Endodermal cell (in vitro differentiated cells): ENCODE measurements around the gene EYS. TPM values are rescaled to one million over a fixed set of nuclear protein-coding genes. Genes with fewer than 3 reads are reported as not detected.

Source experiments
- DNase-seq: peaks from one replicate; pipeline ENCODE4 v3.0.0-alpha.2; 2017
- H3K27ac ChIP-seq: 2 replicates; pipeline ENCODE4 v1.5.1; 2013; ENCODE audit warnings: mild to moderate bottlenecking, low read depth, low read length, moderate library complexity
- H3K27me3 ChIP-seq: 2 replicates; pipeline ENCODE4 v1.6.1; 2013; ENCODE audit warnings: mild to moderate bottlenecking, low read length, moderate library complexity; ENCODE audit not compliant: insufficient read depth, control insufficient read depth, poor library complexity, severe bottlenecking
- H3K36me3 ChIP-seq: 2 replicates; pipeline ENCODE4 v1.7.0; 2013; ENCODE audit warnings: mild to moderate bottlenecking, low read length, moderate library complexity; ENCODE audit not compliant: control insufficient read depth, insufficient read depth
- H3K4me1 ChIP-seq: one replicate; pipeline ENCODE4 v1.7.0; 2013; ENCODE audit warnings: low read length; ENCODE audit not compliant: control insufficient read depth, insufficient read depth
- H3K4me3 ChIP-seq: 2 replicates; pipeline ENCODE4 v1.5.1; 2013; ENCODE audit warnings: mild to moderate bottlenecking, low read length, moderate library complexity
- H3K9ac ChIP-seq: 2 replicates; pipeline ENCODE4 v1.6.1; 2013; ENCODE audit warnings: mild to moderate bottlenecking, low read length, moderate library complexity; ENCODE audit not compliant: poor library complexity, severe bottlenecking; ENCODE audit errors: extremely low read depth
- H3K9me3 ChIP-seq: 2 replicates; pipeline ENCODE4 v1.6.1; 2013; ENCODE audit warnings: mild to moderate bottlenecking, low read length, moderate library complexity; ENCODE audit not compliant: control insufficient read depth
- H3K27ac Mint-ChIP-seq: 2 replicates; pipeline ENCODE4 v1.8.0; 2020; ENCODE audit warnings: mixed read lengths
- H3K27me3 Mint-ChIP-seq: 2 replicates; pipeline ENCODE4 v1.8.0; 2021; ENCODE audit warnings: mild to moderate bottlenecking, mixed read lengths; ENCODE audit not compliant: insufficient read depth
- H3K36me3 Mint-ChIP-seq: 2 replicates; pipeline ENCODE4 v1.8.0; 2020; ENCODE audit warnings: low read depth, mixed read lengths
- H3K4me1 Mint-ChIP-seq: 2 replicates; pipeline ENCODE4 v1.8.0; 2020; ENCODE audit warnings: mixed read lengths
- H3K4me3 Mint-ChIP-seq: 2 replicates; pipeline ENCODE4 v1.8.0; 2020; ENCODE audit warnings: mild to moderate bottlenecking, moderate library complexity, mixed read lengths
- H3K9me3 Mint-ChIP-seq: 2 replicates; pipeline ENCODE4 v1.8.0; 2020; ENCODE audit warnings: mild to moderate bottlenecking, mixed read lengths
- CTCF ChIP-seq: fragments of 200-600 bp; sonication (generic); conservative IDR thresholded peaks from 2 replicates; pipeline ENCODE4 v1.5.0; 2021; ENCODE audit warnings: antibody characterized with exemption, mild to moderate bottlenecking
- WGBS, 2 experiments: methylation state at CpG; one replicate each; pipeline versions ENCODE4 v1.1.5 to v1.1.7; 2013; ENCODE audit warnings: missing lambda C conversion rate in 2 of 2, mixed read lengths in 1 of 2; ENCODE audit not compliant: insufficient coverage in 1 of 2, insufficient read length in 1 of 2; 5-methylcytosine and 5-hydroxymethylcytosine counted together
- total RNA-seq, 2 donors: library from RNA; stranded (reverse); fragmentation: NEBNext Ultra II Directional in 1 of 2; extraction: Animal tissue kit (Norgen Biotek cat#: 25700) in 1 of 2; gene quantifications; 2 replicates in 1 of 2; 3 replicates in 1 of 2; pipeline ENCODE4 v1.2.1, GENCODE V29; 2021

Gene EYS
- total RNA-seq, 2 donors from 2014 or later: 0.31 to 0.70 TPM

- Histone ChIP-seq H3K27me3 (no peaks in the 10 kb centered on the region), H3K4me1 (no peaks in the 10 kb centered on the region), H3K4me3 (no peak overlapping the region), H3K9ac (no peak overlapping the region), H3K9me3 (no peaks in the 10 kb centered on the region), H3K27ac (no peak overlapping the region), H3K36me3 (peaks cover 57% of the 10 kb centered on the region)
- no peaks in the 10 kb centered on the region for H3K27me3 Mint-ChIP-seq
- DNase-seq: no peak
- no peak for TF ChIP-seq CTCF
- no peak overlapping the region for H3K4me3 Mint-ChIP-seq
- H3K9me3 Mint-ChIP-seq: no peaks in the 10 kb centered on the region
- peaks cover 8% of the 10 kb centered on the region for H3K4me1 Mint-ChIP-seq
- H3K36me3 Mint-ChIP-seq: peaks cover 40% of the 10 kb centered on the region
- no peak overlapping the region for H3K27ac Mint-ChIP-seq
These were observed 1992.9 kb downstream of the EYS start for GRCh38 chr6:63714091-63714490.

- Mint-ChIP-seq H3K36me3 (peaks cover 41% of the 10 kb centered on the region), H3K4me3 (no peak overlapping the region)
- H3K27ac ChIP-seq: no peak overlapping the region
These were observed 1993.7 kb downstream of the EYS start for GRCh38 chr6:63713332-63713731.

GRCh38 chr6:63709148-63709547 is 1997.9 kb downstream of the EYS start:
- peak overlapping the region; percentile 58 for H3K27ac Mint-ChIP-seq
- H3K9me3 ChIP-seq: no peaks in the 10 kb centered on the region
- no peak overlapping the region for H3K27ac ChIP-seq
- no peak overlapping the region for H3K4me3 Mint-ChIP-seq
- H3K36me3 Mint-ChIP-seq: peaks cover 70% of the 10 kb centered on the region
- no peak overlapping the region for H3K4me3 ChIP-seq
- H3K9ac ChIP-seq: no peak overlapping the region
- TF ChIP-seq CTCF: no peak
- peaks cover 8% of the 10 kb centered on the region for H3K4me1 Mint-ChIP-seq
- H3K27me3 ChIP-seq: no peaks in the 10 kb centered on the region
- no peaks in the 10 kb centered on the region for H3K4me1 ChIP-seq
- no peaks in the 10 kb centered on the region for H3K9me3 Mint-ChIP-seq
- DNase-seq: no peak
- peaks cover 94% of the 10 kb centered on the region for H3K36me3 ChIP-seq
- no peaks in the 10 kb centered on the region for H3K27me3 Mint-ChIP-seq

More at GRCh38 chr6:63713332-63713731, 1993.7 kb downstream of the EYS start:
- no peaks in the 10 kb centered on the region for H3K27me3 ChIP-seq
- TF ChIP-seq CTCF: no peak
- no peaks in the 10 kb centered on the region for H3K4me1 ChIP-seq
- no peak overlapping the region for H3K4me3 ChIP-seq
- Mint-ChIP-seq H3K9me3 (no peaks in the 10 kb centered on the region), H3K27ac (no peak overlapping the region), H3K27me3 (no peaks in the 10 kb centered on the region), H3K4me1 (peaks cover 8% of the 10 kb centered on the region)
- WGBS, 2 experiments: 88 to 91% methylated on average over 6 of the region's 6 CpGs
- H3K36me3 ChIP-seq: peaks cover 63% of the 10 kb centered on the region
- DNase-seq: no peak
- no peaks in the 10 kb centered on the region for H3K9me3 ChIP-seq
- H3K9ac ChIP-seq: no peak overlapping the region
